Activated T-cell treated with anti-CD3 and anti-CD28 coated beads, Interleukin-2, amount 50 U/mL, for 48 hours (primary cell): Measurements from ENCODE around the gene DAB2.
"Not testable (repeated sequence)": the region's sequence is repeated elsewhere in the genome, so short reads cannot be mapped to it uniquely, and the experiment has no call there.

Experiments used
- DNase-seq, 2 experiments: peaks; one replicate each; pipeline ENCODE4 v3.0.0-alpha.2; 2020

The DAB2 gene

GRCh38 chr5:39376293-39376714 lies 48.5 kb downstream of the DAB2 start:
- peak; percentile 37 to 43 for DNase-seq

- no peak for DNase-seq
These were observed 51.0 kb downstream of the DAB2 start for GRCh38 chr5:39373791-39374190.

GRCh38 chr5:39371367-39371635 lies 53.5 kb downstream of the DAB2 start:
- no peak for DNase-seq

DNA sequence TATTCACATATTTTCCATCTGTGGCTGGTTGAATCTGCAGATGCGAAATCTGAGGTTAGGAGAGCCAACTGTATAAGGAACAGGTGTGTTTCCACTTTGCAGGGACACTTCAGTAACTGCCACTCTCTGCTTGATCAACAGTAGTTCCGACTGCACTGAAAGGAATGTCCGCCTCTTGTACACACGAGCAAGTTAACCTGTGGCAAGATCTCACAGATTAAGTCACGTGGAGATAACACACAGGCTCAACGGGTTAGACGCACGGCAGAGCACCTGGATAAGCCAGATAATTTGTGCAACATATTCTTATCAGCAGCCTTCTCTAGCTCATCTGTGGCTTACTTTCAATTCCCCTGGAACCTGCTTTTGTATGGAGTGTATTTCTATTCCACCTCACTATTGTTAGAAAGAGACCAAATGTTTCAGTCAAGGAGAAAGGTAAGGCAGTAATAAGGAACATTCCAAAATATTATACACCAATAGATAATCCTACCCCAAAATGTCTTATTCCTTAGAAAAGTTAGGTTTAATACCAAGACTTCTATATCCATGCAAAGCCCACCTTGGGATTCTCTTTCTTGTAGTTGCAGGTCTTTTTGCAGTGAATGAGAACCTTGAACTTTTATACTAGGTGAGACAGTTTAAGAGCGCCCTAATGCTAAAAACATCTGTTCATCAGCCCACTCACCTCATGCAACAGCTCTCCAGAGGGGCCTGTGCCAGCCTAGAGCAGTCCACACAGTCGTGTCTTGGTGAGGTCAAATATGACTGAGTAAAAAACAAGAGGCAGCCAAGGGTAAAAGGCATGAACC lies 54.0 kb downstream of the DAB2 start:
- no peak for DNase-seq

DNA sequence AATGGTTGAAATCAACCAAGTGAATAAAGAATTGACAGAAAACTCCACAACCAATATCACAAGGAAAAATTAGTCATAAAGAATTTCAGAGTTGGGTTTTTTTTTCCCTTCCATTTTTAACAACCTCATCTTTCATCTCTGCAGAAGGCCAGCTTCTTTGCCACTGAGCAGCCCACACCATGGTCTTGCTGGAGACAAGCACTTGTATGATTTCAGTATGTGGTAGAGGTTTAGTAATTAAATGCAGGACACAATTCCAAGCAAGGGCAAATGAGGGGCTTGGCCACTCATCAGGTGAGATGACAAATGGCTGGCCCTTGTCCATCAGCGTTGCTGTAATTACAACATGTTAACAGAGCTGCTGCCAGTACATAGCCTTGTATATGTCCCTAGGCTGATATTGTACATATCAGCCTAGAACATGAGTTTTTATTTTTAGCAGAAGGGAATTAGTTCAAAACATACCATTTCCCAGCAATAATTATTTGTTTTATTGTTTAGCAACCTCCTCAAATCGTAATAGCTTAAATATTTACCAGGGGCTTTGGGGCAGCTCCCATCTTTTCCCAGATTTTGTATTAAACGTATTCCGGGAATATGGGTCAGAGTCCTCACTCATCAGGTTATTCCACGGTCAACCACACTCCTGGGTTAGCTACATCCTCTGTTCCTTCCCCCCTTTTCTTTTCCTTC lies 55.5 kb downstream of the DAB2 start:
- DNase-seq = no peak

DNA sequence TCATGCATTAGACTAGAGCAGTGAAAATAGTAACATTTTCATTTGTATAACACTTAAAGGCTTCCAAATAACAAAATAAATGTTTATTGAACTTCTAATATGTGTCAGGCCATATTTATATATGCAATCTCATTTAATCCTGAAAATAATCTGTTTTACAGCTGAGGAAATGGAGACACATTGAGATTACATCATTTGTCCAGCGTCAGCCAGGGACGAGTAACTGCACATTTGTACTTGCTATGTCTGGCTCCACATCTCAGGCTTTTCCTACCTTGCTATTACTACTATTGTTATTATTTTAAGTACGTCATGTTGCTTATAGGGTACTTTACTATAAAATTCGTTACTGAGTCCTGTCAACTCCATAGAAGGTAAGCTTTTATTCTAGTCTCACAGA lies 56.7 kb downstream of the DAB2 start:
- DNase-seq = no peak

GRCh38 chr5:39367711-39368110 lies 57.1 kb downstream of the DAB2 start:
- DNase-seq = no peak

- no peak for DNase-seq
These were observed 60.4 kb downstream of the DAB2 start, which contains the start of gene C9 for GRCh38 chr5:39364367-39364766. Gene C9, minus strand, starts transcription at chr5:39364495. Its CDS starts 31 bp downstream, at chr5:39364464.

- DNase-seq = no peak
These were observed 61.6 kb downstream of the DAB2 start for GRCh38 chr5:39363217-39363616.

GRCh38 chr5:39362646-39363045 lies 62.1 kb downstream of the DAB2 start:
- no peak for DNase-seq

GRCh38 chr5:39361306-39361705 lies 63.5 kb downstream of the DAB2 start:
- DNase-seq = no peak

- no peak for DNase-seq
These were observed 64.2 kb downstream of the DAB2 start for GRCh38 chr5:39360471-39361111.

DNA sequence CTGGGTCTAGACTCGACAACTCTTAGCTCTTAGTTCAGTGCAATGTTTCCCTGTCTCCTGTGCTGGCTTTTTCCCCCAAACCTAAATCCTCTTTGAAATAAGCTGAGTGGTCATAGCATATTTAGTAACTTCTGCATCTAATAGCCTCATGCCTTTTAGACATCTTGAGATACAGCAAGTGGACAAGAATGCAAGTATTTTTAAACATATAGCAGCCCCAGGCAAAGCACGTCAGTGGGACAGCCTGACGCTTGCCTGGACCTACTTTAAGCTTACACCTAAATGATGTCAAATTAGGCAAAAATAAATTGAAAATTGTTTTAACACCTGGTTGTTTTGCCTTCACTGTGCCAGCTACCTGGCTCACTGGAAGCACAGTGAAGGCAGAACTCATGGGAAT lies 68.5 kb downstream of the DAB2 start:
- no peak for DNase-seq

DNA sequence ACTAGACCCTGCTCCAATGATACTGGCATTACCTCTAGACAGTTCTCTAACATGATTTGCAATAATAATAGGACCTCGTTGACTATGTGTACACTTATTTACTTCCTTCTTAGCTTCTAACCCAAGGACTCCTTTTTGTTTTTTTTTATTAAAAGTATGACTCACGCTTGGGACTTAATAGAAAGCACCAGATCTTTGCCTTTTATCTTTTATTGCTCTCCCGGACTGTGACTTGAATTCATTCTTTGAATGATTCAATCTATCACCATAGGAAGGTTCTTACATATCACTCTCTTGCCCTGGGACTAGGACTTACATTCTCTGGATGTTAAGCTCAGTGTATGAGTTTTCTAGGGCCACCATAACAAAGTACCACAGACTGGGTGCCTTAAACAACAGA lies 69.5 kb downstream of the DAB2 start:
- DNase-seq = no peak

GRCh38 chr5:39353717-39354399 lies 70.9 kb downstream of the DAB2 start:
- no peak for DNase-seq

- no peak for DNase-seq
These were observed 71.8 kb downstream of the DAB2 start for GRCh38 chr5:39352951-39353350.

GRCh38 chr5:39352170-39352569 lies 72.6 kb downstream of the DAB2 start:
- no peak for DNase-seq

- DNase-seq = no peak
These were observed 75.3 kb downstream of the DAB2 start for GRCh38 chr5:39349484-39349883.

- DNase-seq = no peak
These were observed 82.3 kb downstream of the DAB2 start for GRCh38 chr5:39342460-39342859.

- DNase-seq = no peak
These were observed 82.9 kb downstream of the DAB2 start for GRCh38 chr5:39341896-39342295.

GRCh38 chr5:39340506-39340905 lies 84.3 kb downstream of the DAB2 start:
- DNase-seq = no peak

DNA sequence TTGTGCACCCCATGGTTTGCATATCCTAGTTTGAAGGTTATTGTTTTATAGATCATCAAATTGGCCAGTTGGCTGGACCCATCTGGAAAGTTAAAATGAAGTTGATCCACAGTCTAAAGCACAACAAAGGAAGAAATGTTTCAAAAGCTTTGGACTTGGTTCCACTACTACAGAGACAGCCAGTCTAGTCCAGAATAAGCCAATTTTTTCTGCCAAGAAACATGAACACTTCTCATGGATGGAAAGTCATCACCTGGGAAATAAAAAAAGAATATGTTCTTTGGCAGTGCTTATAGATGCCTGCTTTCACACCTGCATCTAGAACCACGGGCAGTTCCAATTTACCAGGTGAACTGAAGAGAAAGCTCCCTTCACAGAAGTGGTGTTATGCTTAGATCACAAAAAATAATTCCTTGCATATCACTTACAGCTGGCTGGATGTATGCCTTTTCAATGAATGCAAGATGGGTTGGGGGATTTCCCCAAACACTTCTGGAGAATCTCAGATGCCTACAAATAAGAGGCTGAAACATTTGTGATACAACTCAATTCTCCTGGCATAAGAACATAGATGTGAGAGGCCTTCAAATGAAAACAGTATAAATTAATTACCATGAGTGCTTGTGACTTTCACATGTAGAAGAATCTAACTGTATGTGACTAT lies 87.4 kb downstream of the DAB2 start:
- no peak for DNase-seq

DNA sequence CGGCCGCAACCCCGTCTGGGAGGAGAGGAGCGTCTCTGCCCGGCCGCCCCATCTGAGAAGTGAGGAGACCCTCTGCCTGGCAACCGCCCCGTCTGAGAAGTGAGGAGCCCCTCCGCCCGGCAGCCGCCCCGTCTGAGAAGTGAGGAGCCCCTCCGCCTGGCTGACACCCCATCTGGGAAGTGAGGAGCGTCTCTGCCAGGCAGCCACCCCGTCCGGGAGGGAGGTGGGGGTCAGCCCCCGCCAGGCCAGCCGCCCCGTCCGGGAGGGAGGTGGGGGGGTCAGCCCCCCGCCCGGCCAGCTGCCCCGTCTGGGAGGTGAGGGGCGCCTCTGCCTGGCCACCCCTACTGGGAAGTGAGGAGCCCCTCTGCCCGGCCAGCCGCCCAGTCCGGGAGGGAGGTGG lies 90.5 kb downstream of the DAB2 start:
- not testable (repeated sequence) for DNase-seq
